ENCODE measurements around the gene DKK2.

GRCh38 chr4:106914223-106914622 is 121.9 kb downstream of the DKK2 start:
- TF ChIP-seq CTCF (CRISPR knock-in tag; IDR thresholded peaks at IDR 0.05) (no peak), ZNF550 (CRISPR knock-in tag; IDR thresholded peaks at IDR 0.05; ENCODE audit: borderline replicate concordance) (no peak), HOXA5 (CRISPR knock-in tag; IDR thresholded peaks at IDR 0.05) (no peak), POLR2AphosphoS5 (IDR thresholded peaks at IDR 0.05; ENCODE audit: low read depth, low read length) (no peak), CBX1 (IDR thresholded peaks at IDR 0.05; ENCODE audit: low read depth) (no peak), JUND (CRISPR knock-in tag; IDR thresholded peaks at IDR 0.05) (no peak)
